Measurements from ENCODE around the gene GNG12. TPM values are rescaled to one million over a fixed set of nuclear protein-coding genes. Genes with fewer than 3 reads are reported as not detected.
"Not testable (repeated sequence)": the region's sequence is repeated elsewhere in the genome, so short reads cannot be mapped to it uniquely, and the experiment has no call there.

Gene GNG12
- total and polyA plus RNA-seq, 12 donors = 15.3 to 121 (median 84.7) TPM

DNA sequence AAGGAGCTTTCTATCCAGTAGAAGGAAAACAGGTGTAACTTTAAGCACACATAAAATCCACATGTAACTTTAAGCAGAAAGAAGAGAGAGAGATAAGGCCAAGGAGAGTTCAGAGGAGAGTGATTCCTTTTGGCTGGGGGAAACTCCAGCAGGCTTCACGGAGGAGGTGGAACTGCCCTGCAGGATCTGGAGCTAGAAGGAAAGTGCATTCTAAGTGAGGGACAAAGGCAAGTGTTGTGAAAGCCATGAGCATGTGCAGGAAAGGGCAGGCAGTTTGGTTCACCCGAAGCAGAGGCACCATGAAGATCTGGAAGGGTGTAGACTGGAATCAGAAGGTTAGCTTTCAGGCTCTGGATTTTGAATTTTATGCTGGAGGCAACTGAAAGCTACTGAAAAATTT is 101.9 kb downstream of the GNG12 start:
- Histone ChIP-seq H3K4me3 (no peak overlapping the region), H3K36me3 (replicated peaks in 1 of 2) (no peaks in the 10 kb centered on the region), H3K9me3 (replicated peaks in 1 of 3) (no peaks in the 10 kb centered on the region), H3K27ac (no peak overlapping the region), H3K27me3 (no peaks in the 10 kb centered on the region), H3K4me1 (replicated peaks in 1 of 2) (peaks cover 2 to 27% of the 10 kb centered on the region in 2 donors)
- 80 to 88% (median 84%) methylated on average over 2 of the region's 2 CpGs for WGBS, 4 donors
- intact Hi-C loops (cut with DNase I) = no loop called here
- no peak for DNase-seq
- TF ChIP-seq, protein P1, sequence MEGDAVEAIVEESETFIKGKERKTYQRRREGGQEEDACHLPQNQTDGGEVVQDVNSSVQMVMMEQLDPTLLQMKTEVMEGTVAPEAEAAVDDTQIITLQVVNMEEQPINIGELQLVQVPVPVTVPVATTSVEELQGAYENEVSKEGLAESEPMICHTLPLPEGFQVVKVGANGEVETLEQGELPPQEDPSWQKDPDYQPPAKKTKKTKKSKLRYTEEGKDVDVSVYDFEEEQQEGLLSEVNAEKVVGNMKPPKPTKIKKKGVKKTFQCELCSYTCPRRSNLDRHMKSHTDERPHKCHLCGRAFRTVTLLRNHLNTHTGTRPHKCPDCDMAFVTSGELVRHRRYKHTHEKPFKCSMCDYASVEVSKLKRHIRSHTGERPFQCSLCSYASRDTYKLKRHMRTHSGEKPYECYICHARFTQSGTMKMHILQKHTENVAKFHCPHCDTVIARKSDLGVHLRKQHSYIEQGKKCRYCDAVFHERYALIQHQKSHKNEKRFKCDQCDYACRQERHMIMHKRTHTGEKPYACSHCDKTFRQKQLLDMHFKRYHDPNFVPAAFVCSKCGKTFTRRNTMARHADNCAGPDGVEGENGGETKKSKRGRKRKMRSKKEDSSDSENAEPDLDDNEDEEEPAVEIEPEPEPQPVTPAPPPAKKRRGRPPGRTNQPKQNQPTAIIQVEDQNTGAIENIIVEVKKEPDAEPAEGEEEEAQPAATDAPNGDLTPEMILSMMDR (IDR thresholded peaks at IDR 0.05) = no peak
- no peak for TF ChIP-seq POLR2A (IDR thresholded peaks at IDR 0.05)

DNA sequence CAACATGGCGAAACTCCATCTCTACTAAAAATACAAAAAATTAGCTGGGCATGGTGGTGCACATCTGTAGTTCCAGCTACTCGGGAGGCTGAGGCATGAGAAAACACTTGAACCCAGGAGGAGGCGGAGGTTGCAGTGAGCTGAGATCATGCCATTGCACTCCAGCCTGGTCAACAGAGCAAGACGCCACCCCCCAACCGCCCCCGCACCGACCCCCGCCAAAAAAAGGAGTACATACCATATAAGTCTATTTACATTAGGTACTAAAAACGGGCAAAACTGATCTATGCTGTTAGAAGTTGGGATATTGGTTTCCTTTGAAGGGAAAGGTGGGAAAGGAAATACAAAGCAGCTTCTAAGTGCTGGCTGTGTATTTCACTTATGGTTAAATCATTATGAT is 103.0 kb downstream of the GNG12 start:
- H3K4me3 ChIP-seq; intact Hi-C loops (cut with DNase I); H3K27ac ChIP-seq; H3K9me3 ChIP-seq (replicated peaks in 1 of 3); H3K27me3 ChIP-seq; H3K36me3 ChIP-seq (replicated peaks in 1 of 2); DNase-seq: not testable (repeated sequence)
- peaks cover 0 to 21% of the 10 kb centered on the region in 2 donors for H3K4me1 ChIP-seq (replicated peaks in 1 of 2)
- WGBS, 4 donors = 94 to 97% (median 96%) methylated on average over 9 of the region's 9 CpGs

DNA sequence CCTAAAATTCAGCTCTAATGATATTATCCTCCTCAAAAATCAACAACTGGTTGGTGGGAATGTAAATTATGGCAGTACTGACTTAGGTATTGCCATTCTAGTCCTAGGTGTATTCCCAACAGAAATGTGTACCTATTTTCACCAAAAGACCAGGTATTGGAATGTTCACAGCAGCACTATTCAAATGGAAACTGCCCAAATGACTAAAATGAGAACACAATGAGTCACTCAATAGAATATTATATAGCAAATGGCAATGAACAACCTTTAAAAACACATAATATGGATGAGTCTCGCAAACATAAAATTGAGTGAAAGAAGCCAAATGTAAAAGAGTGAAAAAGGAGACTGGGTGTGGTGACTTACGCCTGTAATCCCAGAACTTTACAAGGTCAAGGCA is 103.4 kb downstream of the GNG12 start:
- Histone ChIP-seq H3K27ac (no peak overlapping the region), H3K36me3 (replicated peaks in 1 of 2) (no peaks in the 10 kb centered on the region), H3K4me3 (no peak overlapping the region), H3K4me1 (replicated peaks in 1 of 2) (peaks cover 0 to 25% of the 10 kb centered on the region in 2 donors), H3K9me3 (replicated peaks in 1 of 3) (no peaks in the 10 kb centered on the region), H3K27me3 (no peaks in the 10 kb centered on the region)
- WGBS, 4 donors = 91 to 95% (median 93%) methylated on average over 2 of the region's 2 CpGs
- TF ChIP-seq, protein P1 (IDR thresholded peaks at IDR 0.05) = no peak
- no peak for TF ChIP-seq POLR2A (IDR thresholded peaks at IDR 0.05)
- DNase-seq = no peak
- intact Hi-C loops (cut with DNase I) = no loop called here

DNA sequence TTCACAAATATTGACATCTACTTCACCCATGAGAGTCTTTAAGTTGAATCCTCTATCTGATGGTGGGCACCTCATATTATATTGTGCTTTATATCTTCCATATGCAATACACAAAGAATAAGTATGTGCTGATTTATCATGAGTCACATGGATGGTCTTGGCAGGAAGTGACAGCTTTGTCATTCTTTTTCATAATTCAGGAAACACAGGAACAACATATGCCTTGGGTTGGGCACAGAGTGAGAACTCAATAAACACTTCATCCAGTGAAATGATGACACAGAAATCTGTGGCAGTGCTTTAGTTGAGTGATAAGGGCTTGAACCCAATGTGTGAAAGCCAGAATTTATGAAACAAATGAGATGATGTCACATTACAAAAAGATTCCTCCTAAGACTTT is 107.0 kb downstream of the GNG12 start:
- intact Hi-C loops (cut with DNase I) = no loop called here
- H3K27ac ChIP-seq = no peak overlapping the region

More for the DNA sequence above, 107.0 kb downstream of the GNG12 start:
- DNase-seq = no peak
- Histone ChIP-seq H3K4me3 (no peak overlapping the region), H3K36me3 (replicated peaks in 1 of 2) (no peaks in the 10 kb centered on the region), H3K4me1 (replicated peaks in 1 of 2) (peaks cover 16 to 28% of the 10 kb centered on the region in 2 donors), H3K27me3 (no peaks in the 10 kb centered on the region), H3K9me3 (replicated peaks in 1 of 3) (no peaks in the 10 kb centered on the region)
- no peak for TF ChIP-seq POLR2A (IDR thresholded peaks at IDR 0.05)
- TF ChIP-seq, protein P1 (IDR thresholded peaks at IDR 0.05) = no peak

Measured in adrenal gland (tissue), 12 donors.